SH-SY5Y (cell line): ENCODE data around the gene MED4.

Experiments
- GATA2 ChIP-seq: IDR thresholded peaks from 2 replicates; pipeline ENCODE4 v1.6.1; 2011; ENCODE audit warnings: mild to moderate bottlenecking, low read depth, low read length
- GATA3 ChIP-seq: IDR thresholded peaks from 2 replicates; pipeline ENCODE4 v1.6.1; 2011; ENCODE audit warnings: low read depth, mild to moderate bottlenecking, low read length, moderate library complexity

DNA sequence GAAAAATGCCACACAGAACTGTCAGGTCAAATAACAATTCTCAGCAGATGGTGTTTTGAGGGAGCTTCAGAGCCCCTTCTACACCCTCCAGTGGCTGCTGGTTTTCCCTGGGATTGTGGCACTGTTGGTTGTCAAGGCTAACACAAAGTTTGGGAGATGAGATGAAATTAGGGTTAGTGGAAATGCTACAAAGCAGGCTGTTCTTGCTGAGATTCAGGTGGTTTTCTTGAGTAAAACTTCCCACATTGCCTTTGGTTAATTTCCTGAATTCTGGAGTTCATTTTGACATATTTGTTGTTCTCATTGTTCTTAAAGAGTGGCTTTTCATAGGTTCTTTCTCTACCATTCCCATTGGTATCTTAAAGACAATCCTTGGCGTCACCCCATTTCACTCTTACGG, 22.1 kb downstream of the MED4 start:
- TF ChIP-seq GATA2, result no peak
- no peak for TF ChIP-seq GATA3
